Thymus (tissue), 11 donors: ENCODE measurements around the gene EIF3L. TPM values are rescaled to one million over a fixed set of nuclear protein-coding genes. Genes with fewer than 3 reads are reported as not detected.

Experiments
- DNase-seq, 9 donors: peaks; one replicate each; pipeline ENCODE4 v3.0.0-alpha.2; 2013; ENCODE audit warnings: low spot score in 9 of 9, low read depth in 6 of 9, missing footprints in 1 of 9
- H3K27ac ChIP-seq, 2 donors: one replicate each; pipeline ENCODE4 v1.5.1; 2013; ENCODE audit warnings: control low read depth in 1 of 2, low read depth in 1 of 2, low read length in 1 of 2, mild to moderate bottlenecking in 1 of 2, moderate library complexity in 1 of 2
- H3K27me3 ChIP-seq, 2 donors: one replicate each; pipeline ENCODE4 v1.5.1; 2013; ENCODE audit warnings: low read length in 1 of 2; ENCODE audit not compliant: control insufficient read depth in 2 of 2, insufficient read depth in 1 of 2
- H3K36me3 ChIP-seq, 2 donors: one replicate each; pipeline ENCODE4 v1.5.1; 2013; ENCODE audit warnings: low read length in 1 of 2, mild to moderate bottlenecking in 1 of 2, moderate library complexity in 1 of 2; ENCODE audit not compliant: control insufficient read depth in 2 of 2, insufficient read depth in 2 of 2
- H3K4me1 ChIP-seq, 2 donors: one replicate each; pipeline ENCODE4 v1.5.1; 2013; ENCODE audit warnings: low read length in 2 of 2; ENCODE audit not compliant: control insufficient read depth in 2 of 2, insufficient read depth in 2 of 2
- H3K4me3 ChIP-seq, 2 donors: one replicate each; pipeline ENCODE4 v1.5.1; 2013; ENCODE audit warnings: low read length in 2 of 2, control low read depth in 1 of 2, mild to moderate bottlenecking in 1 of 2
- H3K9me3 ChIP-seq, 2 donors: one replicate each; pipeline ENCODE4 v1.5.1; 2013; ENCODE audit warnings: low read length in 1 of 2, mild to moderate bottlenecking in 1 of 2; ENCODE audit not compliant: control insufficient read depth in 2 of 2, insufficient read depth in 1 of 2
- WGBS: extraction: QIAGEN DNeasy Blood & Tissue Kit; methylation state at CpG from one replicate; pipeline ENCODE4 v1.1.7; 2013; 5-methylcytosine and 5-hydroxymethylcytosine counted together
- polyA plus RNA-seq: library from polyadenylated mRNA; stranded (reverse); fragments of 200-250 nt; gene quantifications from one replicate; pipeline ENCODE4 v1.2.3, GENCODE V29; 2013
- total RNA-seq: library from RNA; stranded (reverse); fragments of 120-200 nt; gene quantifications from one replicate; pipeline ENCODE4 v1.2.4, GENCODE V29; 2013
- donor health status: healthy.

EIF3L gene
- total and polyA plus RNA-seq, 2 donors = 302 to 698 TPM

GRCh38 chr22:37860796-37861421, 11.7 kb downstream of the EIF3L start:
- Histone ChIP-seq H3K4me3 (no peak overlapping the region), H3K27me3 (no peaks in the 10 kb centered on the region), H3K27ac (no peak overlapping the region), H3K36me3 (peaks cover 67 to 87% of the 10 kb centered on the region in 2 donors), H3K9me3 (no peaks in the 10 kb centered on the region), H3K4me1 (no peaks in the 10 kb centered on the region)
- 97% methylated on average over 7 of the region's 7 CpGs for WGBS
- no peak for DNase-seq

- Histone ChIP-seq H3K9me3 (no peaks in the 10 kb centered on the region), H3K36me3 (peaks cover 63 to 88% of the 10 kb centered on the region in 2 donors), H3K4me3 (no peak overlapping the region), H3K4me1 (no peaks in the 10 kb centered on the region), H3K27ac (no peak overlapping the region), H3K27me3 (no peaks in the 10 kb centered on the region)
- DNase-seq = no peak
- 97% methylated on average over 7 of the region's 7 CpGs for WGBS
Measured at GRCh38 chr22:37862570-37863325, 13.5 kb downstream of the EIF3L start.

DNA sequence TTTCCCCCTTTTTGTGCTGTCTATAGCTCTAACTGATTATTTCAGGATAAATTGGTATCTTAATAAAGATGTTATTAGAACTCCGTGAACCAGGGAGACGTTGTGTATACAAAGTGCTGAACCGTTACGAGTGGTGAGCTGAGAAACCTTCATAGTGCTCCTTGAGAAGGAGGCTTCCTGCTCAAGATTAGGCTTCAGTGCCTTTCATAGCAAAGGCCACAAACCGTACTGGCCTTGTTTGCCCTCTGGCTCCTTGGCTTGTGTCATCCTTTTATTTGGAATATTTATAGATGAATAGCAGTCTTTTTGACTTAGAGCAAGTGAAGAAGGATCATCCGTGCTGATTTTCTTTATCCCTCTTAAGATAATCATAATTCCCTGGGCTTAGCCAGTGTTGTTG, 16.3 kb downstream of the EIF3L start:
- Histone ChIP-seq H3K4me3 (no peak overlapping the region), H3K9me3 (no peaks in the 10 kb centered on the region), H3K27me3 (no peaks in the 10 kb centered on the region), H3K4me1 (no peaks in the 10 kb centered on the region), H3K27ac (no peak overlapping the region), H3K36me3 (peaks cover 64 to 82% of the 10 kb centered on the region in 2 donors)
- no peak for DNase-seq
- 98% methylated on average over 6 of the region's 6 CpGs for WGBS

- no peaks in the 10 kb centered on the region for H3K4me1 ChIP-seq
- H3K27me3 ChIP-seq = no peaks in the 10 kb centered on the region
- no peaks in the 10 kb centered on the region for H3K9me3 ChIP-seq
- no peak overlapping the region for H3K27ac ChIP-seq
- H3K36me3 ChIP-seq = peaks cover 65 to 80% of the 10 kb centered on the region in 2 donors
- no peak overlapping the region for H3K4me3 ChIP-seq
- 89% methylated on average over 7 of the region's 7 CpGs for WGBS
- no peak for DNase-seq
Measured at GRCh38 chr22:37870273-37870672, 21.1 kb downstream of the EIF3L start.

- DNase-seq = no peak
- no peak overlapping the region for H3K4me3 ChIP-seq
- H3K27ac ChIP-seq = no peak overlapping the region
- no peaks in the 10 kb centered on the region for H3K4me1 ChIP-seq
- no peaks in the 10 kb centered on the region for H3K27me3 ChIP-seq
- H3K9me3 ChIP-seq = no peaks in the 10 kb centered on the region
- 97% methylated on average over 6 of the region's 6 CpGs for WGBS
- H3K36me3 ChIP-seq = peaks cover 57 to 74% of the 10 kb centered on the region in 2 donors
Measured at GRCh38 chr22:37880668-37881440, 31.6 kb downstream of the EIF3L start.

DNA sequence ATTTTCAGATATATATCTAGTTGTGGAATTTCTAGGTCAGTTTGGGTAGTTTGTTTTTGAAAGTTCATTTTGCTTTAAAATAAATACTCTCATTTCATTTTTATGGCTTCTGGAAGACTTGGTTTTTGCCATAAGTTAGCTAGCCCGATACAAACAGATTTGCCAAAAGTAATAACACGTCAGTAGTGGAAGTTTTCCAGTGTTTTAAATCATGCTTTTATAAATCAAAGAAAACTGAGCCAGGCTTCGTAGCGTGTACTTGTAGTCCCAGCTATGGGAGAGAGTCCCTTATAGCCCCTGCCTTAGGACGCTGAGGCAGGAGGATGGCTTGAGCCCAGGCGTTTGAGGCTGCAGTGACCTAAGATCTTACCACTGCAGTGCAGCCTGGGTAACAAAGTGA, 35.2 kb downstream of the EIF3L start:
- no peak for DNase-seq
- H3K27ac ChIP-seq = no peak overlapping the region
- WGBS = 93% methylated on average over 6 of the region's 6 CpGs
- no peaks in the 10 kb centered on the region for H3K27me3 ChIP-seq
- no peaks in the 10 kb centered on the region for H3K9me3 ChIP-seq
- H3K4me1 ChIP-seq = no peaks in the 10 kb centered on the region
- H3K4me3 ChIP-seq = no peak overlapping the region
- H3K36me3 ChIP-seq = peaks cover 54 to 71% of the 10 kb centered on the region in 2 donors

DNA sequence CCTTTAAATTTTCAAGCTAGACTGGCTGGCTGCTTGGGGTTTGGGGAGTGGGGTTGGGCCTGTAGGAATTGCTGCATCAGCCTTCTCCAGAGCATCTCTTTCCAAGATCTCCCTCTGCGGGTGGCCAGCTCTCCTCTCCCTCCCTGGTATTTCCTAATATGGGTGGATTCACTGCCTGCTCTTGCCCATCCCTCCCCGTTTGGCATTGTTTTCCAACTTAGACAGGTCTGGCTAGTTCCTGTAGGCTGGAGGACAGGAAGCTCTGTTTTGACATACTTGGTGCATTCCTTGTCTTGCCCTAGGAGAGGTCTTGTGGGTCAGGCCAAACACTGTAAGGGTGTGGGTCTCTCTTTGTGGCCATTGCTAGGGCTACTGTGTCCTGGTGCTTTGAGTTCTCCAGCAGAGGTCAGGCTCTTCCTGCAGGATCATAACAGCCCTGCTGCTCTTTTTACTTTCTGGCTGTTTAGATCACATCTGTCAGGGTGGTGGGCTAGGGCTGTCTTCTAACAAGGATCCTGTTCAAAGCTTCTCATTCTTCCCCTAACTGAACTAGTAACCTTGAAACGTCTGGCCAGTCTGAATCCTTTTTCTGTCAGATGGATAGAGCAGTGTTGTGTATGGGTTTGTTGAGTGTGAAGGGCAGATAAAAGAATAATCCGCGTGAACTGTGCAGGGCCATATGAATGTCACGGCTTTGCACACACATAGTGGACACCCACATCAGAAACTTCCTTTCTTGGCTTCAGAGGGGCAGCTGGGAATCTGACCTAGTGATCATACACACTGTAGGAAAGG, 38.6 kb downstream of the EIF3L start:
- no peaks in the 10 kb centered on the region for H3K4me1 ChIP-seq
- H3K27ac ChIP-seq = peak overlapping the region in 1 of 2 donors; percentile 38
- H3K4me3 ChIP-seq = no peak overlapping the region
- WGBS = 95% methylated on average over 6 of the region's 6 CpGs
- H3K9me3 ChIP-seq = no peaks in the 10 kb centered on the region
- H3K36me3 ChIP-seq = peaks cover 62 to 65% of the 10 kb centered on the region in 2 donors
- no peaks in the 10 kb centered on the region for H3K27me3 ChIP-seq
- no peak for DNase-seq

DNA sequence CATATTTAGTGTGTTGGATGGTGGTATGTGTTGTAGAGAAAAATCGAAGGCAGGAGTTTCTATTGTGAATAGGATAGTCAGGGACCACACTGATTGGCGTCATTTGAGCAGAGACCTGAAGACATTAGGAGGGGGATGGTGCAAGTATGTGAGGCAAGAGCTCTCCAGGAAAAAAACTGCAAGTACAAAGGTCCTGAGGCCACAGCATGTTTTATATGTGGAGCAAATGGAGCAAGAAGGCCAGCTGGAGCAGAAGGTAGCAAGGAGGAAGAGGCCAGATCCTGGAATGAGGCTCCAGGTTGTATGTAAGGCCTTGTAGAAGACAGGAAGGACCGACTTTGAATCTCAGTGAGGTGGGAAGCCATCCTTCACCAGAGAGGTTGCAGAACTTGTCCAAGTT, 42.7 kb downstream of the EIF3L start:
- no peaks in the 10 kb centered on the region for H3K9me3 ChIP-seq
- 96% methylated on average over 3 of the region's 3 CpGs for WGBS
- H3K4me3 ChIP-seq = no peak overlapping the region
- H3K4me1 ChIP-seq = peaks cover 4 to 19% of the 10 kb centered on the region in 2 donors
- DNase-seq = no peak
- H3K36me3 ChIP-seq = peaks cover 45 to 54% of the 10 kb centered on the region in 2 donors
- H3K27me3 ChIP-seq = no peaks in the 10 kb centered on the region
- no peak overlapping the region for H3K27ac ChIP-seq
